T-helper 2 cell treated with Interferon-gamma antibody and Interleukin-4, amounts not matched to agents 100 ng/mL and 5 ng/mL, for 36 hours (primary cell): ENCODE measurements around the gene SPATS2L. TPM values are rescaled to one million over a fixed set of nuclear protein-coding genes. Genes with fewer than 3 reads are reported as not detected.

ENCODE experiments used
- total RNA-seq: library from RNA; stranded (reverse); gene quantifications from 2 replicates; pipeline ENCODE4 v1.2.3, GENCODE V29; 2022

SPATS2L gene
- total RNA-seq, 1 donor from 2014 or later, result 52.4 TPM

Other genes with a start within 250 kb of the SPATS2L start
- 14.8 and 15.1 TPM in 2 replicates for gene KCTD18, start 203.4 kb downstream of the SPATS2L start, total RNA-seq
- 45.0 and 46.8 TPM in 2 replicates for gene SGO2, start 219.5 kb downstream of the SPATS2L start, total RNA-seq